Subcutaneous adipose tissue (tissue), 4 donors: ENCODE data around the gene SFTPB. TPM values are rescaled to one million over a fixed set of nuclear protein-coding genes. Genes with fewer than 3 reads are reported as not detected.

Experiments used
- total RNA-seq, 4 donors: library from RNA; depleted of rRNA; stranded (reverse); fragments of >200 nt; gene quantifications; one replicate each; pipeline ENCODE4 v1.1.0, GENCODE V29; 2016
- TF ChIP-seq, protein P1 (sequence below): fragments of 450-650 bp; IDR thresholded peaks from one replicate; pipeline ENCODE4 v1.5.1; 2016; ENCODE audit warnings: low read depth, mild to moderate bottlenecking, control low read depth, antibody characterized with exemption, moderate library complexity

SFTPB gene
- total RNA-seq, 4 donors from 2014 or later = not detected

DNA sequence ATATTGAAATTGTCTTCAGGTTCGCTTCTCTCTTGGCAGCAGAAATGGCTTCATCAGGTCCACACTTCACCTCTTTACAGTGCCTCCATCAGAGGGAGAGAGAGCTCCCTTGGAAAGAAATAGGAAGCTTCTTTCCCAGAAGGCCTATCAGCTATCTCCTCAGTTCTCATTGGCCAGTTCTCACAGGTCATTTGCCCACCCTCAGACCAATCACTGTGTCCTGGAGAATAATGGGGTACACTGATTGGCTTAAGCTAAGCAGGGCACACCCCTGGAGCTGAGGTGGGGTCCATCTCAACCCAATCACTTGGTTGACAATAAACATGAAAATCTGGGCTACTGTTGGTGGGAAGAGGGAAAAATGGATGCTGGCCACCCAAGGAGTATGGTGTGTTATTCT is 31.3 kb upstream of the SFTPB start:
- TF ChIP-seq, protein P1, sequence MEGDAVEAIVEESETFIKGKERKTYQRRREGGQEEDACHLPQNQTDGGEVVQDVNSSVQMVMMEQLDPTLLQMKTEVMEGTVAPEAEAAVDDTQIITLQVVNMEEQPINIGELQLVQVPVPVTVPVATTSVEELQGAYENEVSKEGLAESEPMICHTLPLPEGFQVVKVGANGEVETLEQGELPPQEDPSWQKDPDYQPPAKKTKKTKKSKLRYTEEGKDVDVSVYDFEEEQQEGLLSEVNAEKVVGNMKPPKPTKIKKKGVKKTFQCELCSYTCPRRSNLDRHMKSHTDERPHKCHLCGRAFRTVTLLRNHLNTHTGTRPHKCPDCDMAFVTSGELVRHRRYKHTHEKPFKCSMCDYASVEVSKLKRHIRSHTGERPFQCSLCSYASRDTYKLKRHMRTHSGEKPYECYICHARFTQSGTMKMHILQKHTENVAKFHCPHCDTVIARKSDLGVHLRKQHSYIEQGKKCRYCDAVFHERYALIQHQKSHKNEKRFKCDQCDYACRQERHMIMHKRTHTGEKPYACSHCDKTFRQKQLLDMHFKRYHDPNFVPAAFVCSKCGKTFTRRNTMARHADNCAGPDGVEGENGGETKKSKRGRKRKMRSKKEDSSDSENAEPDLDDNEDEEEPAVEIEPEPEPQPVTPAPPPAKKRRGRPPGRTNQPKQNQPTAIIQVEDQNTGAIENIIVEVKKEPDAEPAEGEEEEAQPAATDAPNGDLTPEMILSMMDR = no peak

DNA sequence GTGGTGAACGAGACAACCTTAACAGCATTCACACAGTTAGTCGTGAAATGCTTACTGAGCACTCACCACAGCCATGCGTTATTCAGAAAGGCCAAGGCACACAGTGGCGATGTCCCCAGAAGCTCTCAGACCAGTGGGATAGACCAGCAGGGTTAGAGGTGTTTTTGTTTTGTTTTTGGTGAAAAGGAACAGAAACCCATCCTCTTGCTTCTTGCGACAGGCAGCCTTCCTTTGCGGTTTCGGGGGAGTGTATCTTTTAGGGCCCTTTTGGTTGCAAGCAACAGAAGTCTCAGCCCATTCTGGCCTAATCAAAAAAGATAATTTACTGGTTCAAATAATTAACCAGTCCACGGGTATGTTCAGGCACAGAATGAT is 30.9 kb upstream of the SFTPB start:
- TF ChIP-seq, protein P1 = no peak

DNA sequence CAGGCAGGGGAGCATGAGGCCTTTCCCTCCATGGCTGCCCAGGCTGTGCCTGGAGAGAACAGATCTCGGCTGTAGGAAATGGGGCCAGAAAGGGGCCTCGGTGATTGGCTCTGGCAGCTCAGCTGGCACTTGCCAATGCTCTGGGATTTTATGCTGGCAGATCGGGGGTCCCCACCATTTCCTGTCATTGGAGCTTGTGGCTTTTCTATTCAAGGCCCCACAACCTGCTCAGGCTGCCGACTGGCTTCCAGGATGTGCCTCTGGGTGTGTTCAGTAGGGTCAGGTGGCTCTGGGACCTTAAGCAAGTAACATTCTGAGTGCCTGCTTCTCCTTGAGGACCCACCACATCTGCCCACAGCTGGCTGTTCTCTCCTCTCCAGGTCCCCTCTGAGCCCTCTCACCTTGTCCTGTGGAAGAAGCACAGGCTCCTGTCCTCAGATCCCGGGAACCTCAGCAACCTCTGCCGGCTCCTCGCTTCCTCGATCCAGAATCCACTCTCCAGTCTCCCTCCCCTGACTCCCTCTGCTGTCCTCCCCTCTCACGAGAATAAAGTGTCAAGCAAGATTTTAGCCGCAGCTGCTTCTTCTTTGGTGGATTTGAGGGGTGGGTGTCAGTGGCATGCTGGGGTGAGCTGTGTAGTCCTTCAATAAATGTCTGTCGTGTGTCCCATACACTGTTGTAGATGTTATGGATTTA is 30.3 kb upstream of the SFTPB start:
- TF ChIP-seq, protein P1 = no peak

DNA sequence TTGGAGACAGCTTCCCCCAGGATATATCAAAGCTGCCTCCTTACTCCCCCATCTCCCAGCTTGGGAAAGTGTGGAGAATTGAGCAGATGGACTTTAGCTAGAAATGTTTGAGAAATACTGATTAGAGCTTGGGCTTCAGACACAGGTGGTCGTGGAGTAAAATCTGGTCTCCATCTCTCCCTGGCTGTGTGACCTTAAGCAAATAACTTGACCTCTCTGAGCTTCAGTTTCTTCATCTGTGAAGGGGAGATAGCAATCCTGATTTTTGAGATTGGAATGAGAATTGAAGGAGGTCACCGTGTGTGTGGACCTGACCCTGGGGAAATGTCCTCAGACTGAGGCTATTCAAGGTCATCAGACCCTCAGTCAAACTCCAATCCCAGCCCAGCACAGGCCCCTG is 29.7 kb upstream of the SFTPB start:
- TF ChIP-seq, protein P1 = no peak

DNA sequence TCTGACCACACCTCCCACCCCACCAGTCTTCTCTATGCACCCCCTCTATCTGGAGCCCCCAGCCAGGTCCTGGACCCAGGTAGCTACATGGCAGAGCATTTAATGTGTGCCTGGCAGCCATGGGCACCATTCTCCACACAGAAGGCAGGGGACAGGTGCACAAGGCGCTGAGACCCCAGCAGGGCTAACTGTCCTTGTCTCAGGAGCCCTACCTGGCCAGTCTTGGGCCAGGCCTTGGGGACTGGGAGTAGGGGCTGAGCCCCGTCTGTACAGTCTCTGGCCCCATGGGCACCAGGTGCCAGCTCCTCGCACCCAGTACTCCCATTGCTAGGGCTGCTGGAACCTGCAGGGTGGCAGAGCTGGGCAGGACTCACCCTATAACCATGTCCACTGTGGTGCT is 29.1 kb upstream of the SFTPB start:
- TF ChIP-seq, protein P1 = no peak

DNA sequence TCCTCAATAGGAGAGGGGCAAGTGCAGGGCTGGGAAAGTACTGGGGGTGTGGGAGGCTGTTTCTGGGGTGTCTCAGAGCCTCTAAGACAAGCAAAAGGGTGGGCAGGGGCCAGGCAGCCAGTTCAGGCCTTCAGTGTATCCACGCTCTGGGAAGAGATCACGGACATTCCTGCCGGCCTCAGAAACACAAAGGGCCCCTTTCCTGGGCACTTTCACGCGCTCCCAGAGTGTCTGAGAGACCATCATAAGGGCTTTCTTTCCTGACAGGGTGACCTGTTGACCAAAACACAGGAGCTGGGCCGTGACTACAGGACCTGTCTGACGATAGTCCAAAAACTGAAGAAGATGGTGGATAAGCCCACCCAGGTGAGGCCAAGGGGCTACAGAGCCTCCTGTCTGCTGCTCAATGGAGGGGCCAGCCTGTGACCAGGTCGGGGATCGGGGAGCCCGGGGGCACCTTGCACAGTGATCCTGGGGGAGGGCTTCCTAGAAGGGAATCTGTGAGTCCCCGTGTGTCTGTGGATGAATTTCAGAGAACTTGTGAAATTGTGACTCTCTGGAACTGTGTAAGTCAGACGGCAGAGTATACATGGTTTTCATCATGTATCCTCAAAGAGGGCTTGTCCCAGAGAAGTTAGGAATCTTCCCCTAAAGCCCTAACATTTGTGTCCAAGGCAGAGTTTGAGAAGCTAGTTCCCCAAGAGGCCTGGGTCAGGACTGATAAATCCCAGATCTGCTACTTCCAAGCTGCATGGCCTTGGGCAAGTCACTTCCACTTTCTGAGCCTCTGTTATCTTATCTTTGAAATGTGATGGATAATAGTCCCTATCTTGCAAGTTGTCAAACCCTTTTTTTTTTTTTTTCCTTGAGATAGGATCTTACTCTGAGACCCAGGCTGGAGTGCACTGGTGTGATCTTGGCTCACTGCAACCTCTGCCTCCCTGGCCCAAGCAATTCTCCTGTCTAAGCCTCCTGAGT is 28.0 kb upstream of the SFTPB start:
- TF ChIP-seq, protein P1 = no peak

DNA sequence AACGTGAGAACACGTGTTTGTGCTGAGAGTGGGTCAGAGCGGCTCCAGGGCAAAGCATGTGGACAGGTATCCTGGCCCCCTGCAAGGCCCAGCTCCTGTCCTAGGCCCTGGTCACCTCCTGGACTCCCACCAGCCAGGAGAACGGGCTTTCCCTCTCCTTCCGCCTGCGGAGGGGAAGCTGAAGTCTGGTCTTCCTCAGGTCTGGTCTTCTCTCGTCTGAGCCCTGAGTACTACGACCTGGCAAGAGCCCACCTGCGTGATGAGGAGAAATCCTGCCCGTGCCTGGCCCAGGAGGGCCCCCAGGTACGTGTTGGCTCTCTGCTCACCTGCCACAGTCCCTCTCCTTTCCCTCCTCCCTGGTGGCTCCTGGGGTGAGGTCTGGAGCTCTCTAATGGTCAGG is 27.1 kb upstream of the SFTPB start:
- TF ChIP-seq, protein P1 = no peak
